Activated T-helper 9 cell treated with anti-CD3 and anti-CD28 coated beads, Interleukin-2, amount 50 U/mL, for 16 hours (primary cell): ENCODE measurements around the gene C11orf52.
"Not testable (repeated sequence)": the region's sequence is repeated elsewhere in the genome, so short reads cannot be mapped to it uniquely, and the experiment has no call there.

Experiments used
- DNase-seq: peaks from one replicate; pipeline ENCODE4 v3.0.0-alpha.2; 2020; ENCODE audit warnings: low read depth

Gene C11orf52

GRCh38 chr11:111913031-111913861, 5.5 kb upstream of the C11orf52 start:
- DNase-seq = no peak

GRCh38 chr11:111913997-111914396, 4.7 kb upstream of the C11orf52 start:
- no peak for DNase-seq

GRCh38 chr11:111916768-111917167, 1.9 kb upstream of the C11orf52 start:
- DNase-seq = no peak

GRCh38 chr11:111917312-111917711, 1.4 kb upstream of the C11orf52 start:
- no peak for DNase-seq

GRCh38 chr11:111917788-111918187, 925 bp upstream of the C11orf52 start:
- no peak for DNase-seq

- no peak for DNase-seq
Measured at GRCh38 chr11:111920908-111921307, 2.2 kb downstream of the C11orf52 start.

- DNase-seq = no peak
Measured at GRCh38 chr11:111921541-111922230, 3.0 kb downstream of the C11orf52 start.

GRCh38 chr11:111922803-111923202, 4.1 kb downstream of the C11orf52 start:
- no peak for DNase-seq

- DNase-seq = no peak
Measured at GRCh38 chr11:111923351-111923788, 4.7 kb downstream of the C11orf52 start.

- no peak for DNase-seq
Measured at GRCh38 chr11:111923951-111924350, 5.2 kb downstream of the C11orf52 start.

GRCh38 chr11:111925953-111926352, 7.2 kb downstream of the C11orf52 start:
- DNase-seq = no peak

GRCh38 chr11:111926505-111927391, 8.0 kb downstream of the C11orf52 start:
- DNase-seq = peak; percentile 93

GRCh38 chr11:111930472-111930871, 11.8 kb downstream of the C11orf52 start:
- DNase-seq = no peak

GRCh38 chr11:111932611-111932950, 13.9 kb downstream of the C11orf52 start:
- no peak for DNase-seq

GRCh38 chr11:111933176-111933575, 14.5 kb downstream of the C11orf52 start:
- DNase-seq = not testable (repeated sequence)

GRCh38 chr11:111933872-111934271, 15.2 kb downstream of the C11orf52 start:
- no peak for DNase-seq

- no peak for DNase-seq
Measured at GRCh38 chr11:111934306-111934705, 15.6 kb downstream of the C11orf52 start.

GRCh38 chr11:111935317-111936039, 16.8 kb downstream of the C11orf52 start:
- no peak for DNase-seq

GRCh38 chr11:111936040-111936540, 17.4 kb downstream of the C11orf52 start:
- DNase-seq = no peak

- no peak for DNase-seq
Measured at GRCh38 chr11:111937461-111937769, 18.7 kb downstream of the C11orf52 start.

GRCh38 chr11:111937844-111938243, 19.1 kb downstream of the C11orf52 start:
- no peak for DNase-seq

- no peak for DNase-seq
Measured at GRCh38 chr11:111938687-111939160, 20.0 kb downstream of the C11orf52 start.
